HepG2 (cell line): ENCODE data around the gene LTB4R2. TPM values are rescaled to one million over a fixed set of nuclear protein-coding genes. Genes with fewer than 3 reads are reported as not detected.

Experiments used
- ATAC-seq: fragments of 200-7000 bp; cut with Tn5 transposase; 3 replicates; pipeline ENCODE4 v1.9.1; 2020; ENCODE audit warnings: mild to moderate bottlenecking, moderate library complexity
- BruUV-seq: library from RNA; stranded (reverse); fragments of 400-500 nt; replicated peaks from 2 replicates; lab custom pipeline; 2021; lab: Mats Ljungman, UMichigan
- CTCF ChIA-PET: fragments of 300-600 bp; formaldehyde crosslinking; extraction: SDS; loops from one replicate; lab custom pipeline; 2021; ENCODE audit warnings: low total read pairs, inconsistent platforms, low intra/inter-chr PET ratio; lab: Yijun Ruan, JAX
- POLR2A ChIA-PET: fragments of 350-600 bp; sonication (Branson Sonifier 250); formaldehyde crosslinking; loops from one replicate; lab custom pipeline; 2020; ENCODE audit warnings: antibody characterized with exemption, inconsistent platforms; lab: Yijun Ruan, JAX
- DNase-seq: peaks from one replicate; pipeline ENCODE4 v3.0.0-alpha.2; 2015; ENCODE audit warnings: low spot score
- FAIRE-seq: peaks from 3 replicates; lab custom pipeline; 2011; peaks lifted over from hg19 to GRCh38; lab: Jason Lieb, UNC
- H2AFZ ChIP-seq: one replicate; pipeline ENCODE4 v1.6.1; 2011; ENCODE audit warnings: low read length, inconsistent platforms
- H3K27ac ChIP-seq: fragments of 300-600 bp; 3 replicates; pipeline ENCODE4 v1.8.0; 2011; ENCODE audit warnings: mixed run types, mild to moderate bottlenecking, mixed read lengths, low read length, inconsistent platforms; ENCODE audit not compliant: insufficient read depth; ENCODE audit errors: extremely low read length
- H3K27me3 ChIP-seq, 2 experiments: fragments of 200-600 bp in 1 of 2; 2 replicates in 1 of 2; 3 replicates in 1 of 2; pipeline versions ENCODE4 v1.6.0 to v1.8.0; 2011; ENCODE audit warnings: low read length in 2 of 2, mild to moderate bottlenecking in 2 of 2, moderate library complexity in 2 of 2, inconsistent platforms in 1 of 2; ENCODE audit not compliant: insufficient read depth in 2 of 2, control insufficient read depth in 1 of 2
- H3K36me3 ChIP-seq, 2 experiments: fragments of 200-600 bp in 1 of 2; replicated peaks in 1 of 2; 2 replicates in 1 of 2; 3 replicates in 1 of 2; pipeline versions ENCODE4 v1.5.1 to v1.8.0; 2011; ENCODE audit warnings: low read length in 2 of 2, inconsistent platforms in 1 of 2; ENCODE audit not compliant: insufficient read depth in 2 of 2, control insufficient read depth in 1 of 2
- H3K4me1 ChIP-seq: 2 replicates; pipeline ENCODE4 v1.5.1; 2012; ENCODE audit warnings: low read length, inconsistent platforms; ENCODE audit not compliant: insufficient read depth
- H3K4me2 ChIP-seq: 2 replicates; pipeline ENCODE4 v1.6.0; 2011; ENCODE audit warnings: low read depth, low read length, inconsistent platforms
- H3K4me3 ChIP-seq, 3 experiments: fragments of 200-600 bp in 1 of 3; sonication (generic), shearing (Covaris generic) in 1 of 3; replicated peaks in 1 of 3; 2 replicates each; pipeline ENCODE4 v1.5.1; 2011 to 2016; ENCODE audit warnings: low read length in 3 of 3, inconsistent platforms in 2 of 3, low read depth in 2 of 3, mild to moderate bottlenecking in 2 of 3, control low read depth in 1 of 3, mixed read lengths in 1 of 3; ENCODE audit not compliant: insufficient read depth in 1 of 3
- H3K79me2 ChIP-seq: one replicate; pipeline ENCODE4 v1.6.1; 2011; ENCODE audit warnings: low read length, inconsistent platforms; ENCODE audit not compliant: insufficient read depth
- H3K9ac ChIP-seq: 2 replicates; pipeline ENCODE4 v1.6.0; 2011; ENCODE audit warnings: mild to moderate bottlenecking, low read depth, low read length, inconsistent platforms; ENCODE audit not compliant: insufficient read depth
- H3K9me3 ChIP-seq: 2 replicates; pipeline ENCODE4 v1.5.1; 2012; ENCODE audit warnings: mild to moderate bottlenecking, low read length
- H4K20me1 ChIP-seq: 2 replicates; pipeline ENCODE4 v1.6.0; 2011; ENCODE audit warnings: inconsistent platforms, mild to moderate bottlenecking, low read length, moderate library complexity; ENCODE audit not compliant: insufficient read depth
- ARNTL ChIP-seq: sonication (generic); formaldehyde crosslinking; IDR thresholded peaks from 2 replicates; pipeline ENCODE4 v1.4.0; 2020; ENCODE audit warnings: mild to moderate bottlenecking, missing genetic modification reagents
- CREBL2 ChIP-seq: sonication (generic); formaldehyde crosslinking; IDR thresholded peaks from 2 replicates; pipeline ENCODE4 v1.8.1; 2023; ENCODE audit warnings: missing genetic modification reagents, mild to moderate bottlenecking, borderline replicate concordance
- HES4 ChIP-seq: sonication (generic); formaldehyde crosslinking; IDR thresholded peaks from 2 replicates; pipeline ENCODE4 v1.9.0; 2021; ENCODE audit warnings: mild to moderate bottlenecking, missing genetic modification reagents, borderline replicate concordance
- JUN ChIP-seq: sonication (generic); formaldehyde crosslinking; IDR thresholded peaks from 2 replicates; pipeline ENCODE4 v1.4.0; 2020; ENCODE audit warnings: mild to moderate bottlenecking, missing genetic modification reagents
- MATR3 ChIP-seq: sonication (generic); formaldehyde crosslinking; IDR thresholded peaks from 2 replicates; pipeline ENCODE4 v1.4.0; 2020; ENCODE audit warnings: missing genetic modification reagents
- MYNN ChIP-seq: sonication (generic); formaldehyde crosslinking; IDR thresholded peaks from 2 replicates; pipeline ENCODE4 v1.4.0; 2020; ENCODE audit warnings: mild to moderate bottlenecking, low read depth, missing genetic modification reagents
- POGZ ChIP-seq: sonication (generic); formaldehyde crosslinking; IDR thresholded peaks from 2 replicates; pipeline ENCODE4 v1.4.0; 2020; ENCODE audit warnings: mild to moderate bottlenecking, missing genetic modification reagents
- REXO4 ChIP-seq: sonication (generic); formaldehyde crosslinking; IDR thresholded peaks from 2 replicates; pipeline ENCODE4 v1.8.0; 2022; ENCODE audit warnings: missing genetic modification reagents, mild to moderate bottlenecking, borderline replicate concordance
- SAFB2 ChIP-seq: sonication (generic); formaldehyde crosslinking; IDR thresholded peaks from 2 replicates; pipeline ENCODE4 v1.5.1; 2020; ENCODE audit warnings: missing genetic modification reagents, low read depth, mild to moderate bottlenecking, borderline replicate concordance
- SALL1 ChIP-seq: sonication (generic); formaldehyde crosslinking; IDR thresholded peaks from 2 replicates; pipeline ENCODE4 v1.8.0; 2022; ENCODE audit warnings: mild to moderate bottlenecking, missing genetic modification reagents
- SIN3A ChIP-seq: IDR thresholded peaks from 2 replicates; pipeline ENCODE4 v1.6.1; 2011; ENCODE audit warnings: low read depth, mild to moderate bottlenecking, control low read depth, low read length, borderline replicate concordance
- TEAD3 ChIP-seq: optimal IDR thresholded peaks from 2 replicates; pipeline ENCODE3; 2016; ENCODE audit warnings: borderline replicate concordance
- U2AF2 ChIP-seq: fragments of 200-400 bp; formaldehyde crosslinking; IDR thresholded peaks from 2 replicates; pipeline ENCODE4 v1.6.1; 2017; ENCODE audit warnings: low read depth, mild to moderate bottlenecking, low read length
- ZBTB14 ChIP-seq: sonication (generic); formaldehyde crosslinking; IDR thresholded peaks from 2 replicates; pipeline ENCODE4 v1.4.0; 2020; ENCODE audit warnings: missing genetic modification reagents
- ZFYVE20 ChIP-seq: sonication (generic); formaldehyde crosslinking; IDR thresholded peaks from 2 replicates; pipeline ENCODE4 v1.8.0; 2023; ENCODE audit warnings: low read depth, mild to moderate bottlenecking, moderate library complexity, missing genetic modification reagents, borderline replicate concordance
- ZKSCAN5 ChIP-seq: sonication (generic); formaldehyde crosslinking; IDR thresholded peaks from 2 replicates; pipeline ENCODE4 v1.5.1; 2020; ENCODE audit warnings: mild to moderate bottlenecking, missing genetic modification reagents
- ZNF780A ChIP-seq: sonication (generic); formaldehyde crosslinking; IDR thresholded peaks from 2 replicates; pipeline ENCODE4 v1.8.0; 2022; ENCODE audit warnings: mild to moderate bottlenecking, missing genetic modification reagents, moderate library complexity
- ZSCAN9 ChIP-seq: IDR thresholded peaks from 2 replicates; pipeline ENCODE4 v1.6.1; 2016; ENCODE audit warnings: borderline replicate concordance
- WGBS: methylation state at CpG from one replicate; pipeline ENCODE4 v1.1.6; 2017; ENCODE audit warnings: low lambda C conversion rate; 5-methylcytosine and 5-hydroxymethylcytosine counted together
- in situ Hi-C: cut with HindIII; loops from 2 replicates; pipeline ENCODE4 v1.10.0; 2017; ENCODE audit warnings: low pct_unique_long_range_greater_than_20kb; ENCODE audit not compliant: extremely low pct_ligation_motif_present
- intact Hi-C: fragments of 100-400 bp; cut with micrococcal nuclease; formaldehyde crosslinking; loops from one replicate; pipeline ENCODE4 v1.10.0; 2022; ENCODE audit not compliant: unreplicated experiment
- polyA plus RNA-seq, 8 experiments: library from polyadenylated mRNA; depleted of rRNA in 3 of 8; stranded (reverse) in 7 of 8; unstranded in 1 of 8; fragments of >200 nt; fragmentation: Illumina TruSeq in 4 of 8; extraction: Trizol in 4 of 8; gene quantifications; 2 replicates each; pipeline versions ENCODE4 v1.2.1 to v1.2.3, GENCODE V29; 2011 to 2016; ENCODE audit warnings: low read depth in 4 of 8, missing spikeins in 1 of 8, mixed read lengths in 1 of 8; ENCODE audit not compliant: insufficient read depth in 1 of 8
- total RNA-seq, 5 experiments: library from RNA; depleted of rRNA; stranded (reverse); fragments of >200 nt; fragmentation: Illumina TruSeq; extraction: Trizol; gene quantifications; 2 replicates each; pipeline ENCODE4 v1.2.3, GENCODE V29; 2016; ENCODE audit warnings: low read depth in 1 of 5

Gene LTB4R2
- total and polyA plus RNA-seq, 2 of the 13 experiments (the other 11 are each of a cell fraction or from before 2014, with no cell fraction given), result 3.9 to 6.9 TPM

- TF ChIP-seq ZBTB14 (CRISPR knock-in tag) (no peak), HES4 (CRISPR knock-in tag) (peak; percentile 38; the same call in 1 of the 2 replicates), MATR3 (CRISPR knock-in tag) (no peak), TEAD3 (CRISPR knock-in tag) (peak; percentile 28), SIN3A (no peak), MYNN (CRISPR knock-in tag) (no peak), CREBL2 (CRISPR knock-in tag) (no peak), ZFYVE20 (CRISPR knock-in tag) (no peak), SAFB2 (no peak), ZKSCAN5 (CRISPR knock-in tag) (no peak), REXO4 (no peak)
Measured at GRCh38 chr14:24321212-24321975, 11.5 kb downstream of the LTB4R2 start (continued).

GRCh38 chr14:24322672-24323071, 12.7 kb downstream of the LTB4R2 start:
- Histone ChIP-seq H3K27me3 (peaks cover 25 to 85% of the 10 kb centered on the region in 2 experiments), H3K4me2 (no peak overlapping the region), H3K4me3 (no peak overlapping the region), H3K4me1 (peaks cover 11% of the 10 kb centered on the region), H2AFZ (no peak overlapping the region), H3K27ac (no peak overlapping the region), H3K79me2 (no peaks in the 10 kb centered on the region), H4K20me1 (no peaks in the 10 kb centered on the region), H3K36me3 (no peaks in the 10 kb centered on the region), H3K9ac (no peak overlapping the region), H3K9me3 (no peaks in the 10 kb centered on the region)
- no TSS peak for BruUV-seq
- POLR2A ChIA-PET, result interaction anchor here (0.6 to 1.4 kb wide), 4 partner anchors 16 to 107 kb away, joined by 3 to 5 read pairs (median 4); partner anchors contain the start of genes CBLN3, DHRS1, KHNYN and NOP9
- FAIRE-seq (no peak), ATAC-seq (peak; percentile 5; the same call in 2 of the 3 replicates), DNase-seq (no peak)
- in situ Hi-C loops, result no loop called here
- intact Hi-C loops, result no loop called here
- CTCF ChIA-PET, result interaction anchor here (0.6 kb wide), 1 partner anchor 114 kb away, joined by 3 read pairs; no protein-coding TSS in a partner anchor
- 32% methylated on average over 10 of the region's 10 CpGs for WGBS
- TF ChIP-seq U2AF2 (no peak), ZSCAN9 (no peak), ZFYVE20 (CRISPR knock-in tag) (0 out of 2 replicates have a peak, but pooled peaks have one; percentile 46), ARNTL (CRISPR knock-in tag) (no peak), ZNF780A (CRISPR knock-in tag) (no peak), JUN (CRISPR knock-in tag) (no peak), SALL1 (CRISPR knock-in tag) (peak; percentile 9; the same call in 1 of the 2 replicates), POGZ (CRISPR knock-in tag) (no peak)
